GM12878 (cell line): ENCODE data around the gene PRR20C.
"Not testable (repeated sequence)": the region's sequence is repeated elsewhere in the genome, so short reads cannot be mapped to it uniquely, and the experiment has no call there.

ENCODE experiments used
- FOXM1 ChIP-seq: IDR thresholded peaks from 2 replicates; pipeline ENCODE4 v1.6.1; 2012; ENCODE audit warnings: low read depth, mild to moderate bottlenecking, inconsistent platforms, low read length, moderate library complexity
- RCOR1 ChIP-seq: conservative IDR thresholded peaks from 2 replicates; pipeline ENCODE4 v1.6.1; 2012; ENCODE audit warnings: low read depth, low read length, improper control_type of control experiment
- STAT1 ChIP-seq: fragments of 450-650 bp; conservative IDR thresholded peaks from 2 replicates; pipeline ENCODE4 v1.6.1; 2014; ENCODE audit warnings: antibody characterized with exemption, mild to moderate bottlenecking
- TBL1XR1 ChIP-seq: IDR thresholded peaks from 2 replicates; pipeline ENCODE4 v1.6.1; 2012; ENCODE audit warnings: low read depth, low read length, improper control_type of control experiment
- ZNF274 ChIP-seq: IDR thresholded peaks from one replicate; pipeline ENCODE4 v1.8.0; 2011; ENCODE audit not compliant: insufficient read length, insufficient read depth
- TF ChIP-seq, protein P1 (sequence below), 3 experiments: IDR thresholded peaks in 2 of 3; conservative IDR thresholded peaks in 1 of 3; 2 replicates each; pipeline ENCODE4 v1.5.1; 2011; ENCODE audit warnings: low read depth in 3 of 3, low read length in 3 of 3, mild to moderate bottlenecking in 3 of 3, control low read depth in 2 of 3, moderate library complexity in 2 of 3, inconsistent platforms in 1 of 3, mixed read lengths in 1 of 3; ENCODE audit not compliant: control insufficient read depth in 2 of 3, insufficient read depth in 1 of 3; ENCODE audit errors: extremely low read depth in 1 of 3

- TF ChIP-seq, protein P1, sequence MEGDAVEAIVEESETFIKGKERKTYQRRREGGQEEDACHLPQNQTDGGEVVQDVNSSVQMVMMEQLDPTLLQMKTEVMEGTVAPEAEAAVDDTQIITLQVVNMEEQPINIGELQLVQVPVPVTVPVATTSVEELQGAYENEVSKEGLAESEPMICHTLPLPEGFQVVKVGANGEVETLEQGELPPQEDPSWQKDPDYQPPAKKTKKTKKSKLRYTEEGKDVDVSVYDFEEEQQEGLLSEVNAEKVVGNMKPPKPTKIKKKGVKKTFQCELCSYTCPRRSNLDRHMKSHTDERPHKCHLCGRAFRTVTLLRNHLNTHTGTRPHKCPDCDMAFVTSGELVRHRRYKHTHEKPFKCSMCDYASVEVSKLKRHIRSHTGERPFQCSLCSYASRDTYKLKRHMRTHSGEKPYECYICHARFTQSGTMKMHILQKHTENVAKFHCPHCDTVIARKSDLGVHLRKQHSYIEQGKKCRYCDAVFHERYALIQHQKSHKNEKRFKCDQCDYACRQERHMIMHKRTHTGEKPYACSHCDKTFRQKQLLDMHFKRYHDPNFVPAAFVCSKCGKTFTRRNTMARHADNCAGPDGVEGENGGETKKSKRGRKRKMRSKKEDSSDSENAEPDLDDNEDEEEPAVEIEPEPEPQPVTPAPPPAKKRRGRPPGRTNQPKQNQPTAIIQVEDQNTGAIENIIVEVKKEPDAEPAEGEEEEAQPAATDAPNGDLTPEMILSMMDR (IDR thresholded peaks at IDR 0.05 in 2 of 3, conservative IDR thresholded peaks at IDR 0.05 in 1 of 3; ENCODE audit: control insufficient read depth in 2 of 3, extremely low read depth in 1 of 3, insufficient read depth in 1 of 3, low read depth in 3 of 3, low read length in 3 of 3): not testable (repeated sequence)
- TF ChIP-seq RCOR1, FOXM1, ZNF274, TBL1XR1, STAT1: not testable (repeated sequence)
Observed at GRCh38 chr13:57139781-57140180, 14.1 kb upstream of the PRR20C start.
